NCI-H187 treated with DMSO at 0.1 percent for 48 hours (cell line): ENCODE results near the gene IRGM.
A peak's percentile ranks its signal among the peaks of the same experiment; 100 is the strongest.
"Not testable (repeated sequence)": the region's sequence is repeated elsewhere in the genome, so short reads cannot be mapped to it uniquely, and the experiment has no call there.

Experiments used
- DNase-seq: peaks from one replicate; lab custom pipeline; 2025; lab: John Stamatoyannopoulos, UW

Gene IRGM, protein sequence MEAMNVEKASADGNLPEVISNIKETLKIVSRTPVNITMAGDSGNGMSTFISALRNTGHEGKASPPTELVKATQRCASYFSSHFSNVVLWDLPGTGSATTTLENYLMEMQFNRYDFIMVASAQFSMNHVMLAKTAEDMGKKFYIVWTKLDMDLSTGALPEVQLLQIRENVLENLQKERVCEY

GRCh38 chr5:150846308-150846653, at the start of gene IRGM:
Gene IRGM (plus strand): TSS chr5:150846521. CDS start chr5:150848124, 1,603 bp downstream.
- DNase-seq, result not testable (repeated sequence)

- no peak for DNase-seq
Measured at GRCh38 chr5:150797384-150797783, 48.9 kb upstream of the IRGM start.

GRCh38 chr5:150801117-150801927, 45.0 kb upstream of the IRGM start:
- DNase-seq, result no peak

- DNase-seq, result no peak
Measured at GRCh38 chr5:150804388-150804787, 41.9 kb upstream of the IRGM start.

GRCh38 chr5:150809363-150809762, 37.0 kb upstream of the IRGM start:
- no peak for DNase-seq

DNA sequence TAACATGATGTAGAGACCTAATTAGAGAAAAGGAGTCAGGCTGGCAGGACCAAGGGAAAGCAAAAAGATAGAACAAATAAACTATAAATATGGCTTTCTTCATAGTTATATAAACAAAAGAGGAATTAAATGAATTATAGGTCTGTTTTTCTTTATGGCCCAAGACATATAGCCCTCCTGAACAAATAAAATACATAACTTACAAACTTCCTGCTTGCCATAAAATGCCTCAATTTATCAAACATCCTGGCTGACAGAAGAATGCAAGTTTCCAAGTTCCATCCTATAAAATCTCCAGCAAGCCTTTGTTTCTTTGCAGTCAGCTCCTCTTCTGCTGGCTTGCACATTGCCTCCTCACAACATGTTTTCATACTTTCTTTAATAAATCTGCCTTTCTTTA, 31.3 kb upstream of the IRGM start:
- no peak for DNase-seq

DNA sequence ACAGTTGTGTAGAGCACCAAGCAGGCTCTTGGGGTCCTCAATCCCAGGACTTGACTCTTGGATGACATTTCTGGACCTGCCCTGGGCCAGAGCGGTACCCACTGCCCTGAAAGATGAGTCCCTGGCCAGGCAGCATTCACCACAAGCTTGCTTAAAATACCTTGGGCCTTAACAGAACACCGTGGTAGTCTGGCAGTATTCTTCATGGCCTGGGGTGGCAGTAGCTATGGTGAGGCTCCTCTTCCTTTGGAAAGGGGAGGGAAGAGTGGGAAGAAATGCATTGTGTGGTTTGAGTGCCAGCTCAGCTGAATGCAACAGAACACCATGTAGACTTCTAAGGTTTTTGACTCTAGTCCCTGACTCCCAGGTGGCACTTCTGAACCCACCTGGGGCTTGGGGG, 29.4 kb upstream of the IRGM start:
- DNase-seq, result no peak

- no peak for DNase-seq
Measured at GRCh38 chr5:150829744-150830143, 16.6 kb upstream of the IRGM start.

DNA sequence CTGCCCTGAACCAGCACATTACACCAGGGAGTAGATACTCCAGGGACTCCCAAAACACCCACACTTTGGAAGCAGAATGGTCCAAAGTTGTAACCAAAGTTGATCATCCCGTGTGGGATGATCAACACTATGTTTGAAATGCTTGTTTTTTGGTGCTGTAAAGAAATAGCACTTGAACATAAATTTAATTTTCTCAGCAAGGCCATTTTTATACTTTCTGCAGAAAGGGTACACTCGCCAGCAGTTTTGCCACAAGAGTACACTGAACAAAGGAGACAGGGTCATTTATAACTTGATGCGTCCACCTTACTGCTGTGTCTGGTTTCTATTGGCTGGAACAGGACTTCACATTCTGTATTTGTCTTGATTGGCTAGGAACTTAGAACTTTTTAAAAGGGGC, 14.5 kb upstream of the IRGM start:
- not testable (repeated sequence) for DNase-seq

- no peak for DNase-seq
Measured at GRCh38 chr5:150836064-150836463, 10.3 kb upstream of the IRGM start.

- DNase-seq, result no peak
Measured at GRCh38 chr5:150836703-150837102, 9.6 kb upstream of the IRGM start.

- not testable (repeated sequence) for DNase-seq
Measured at GRCh38 chr5:150845185-150845859, 999 bp upstream of the IRGM start.

DNA sequence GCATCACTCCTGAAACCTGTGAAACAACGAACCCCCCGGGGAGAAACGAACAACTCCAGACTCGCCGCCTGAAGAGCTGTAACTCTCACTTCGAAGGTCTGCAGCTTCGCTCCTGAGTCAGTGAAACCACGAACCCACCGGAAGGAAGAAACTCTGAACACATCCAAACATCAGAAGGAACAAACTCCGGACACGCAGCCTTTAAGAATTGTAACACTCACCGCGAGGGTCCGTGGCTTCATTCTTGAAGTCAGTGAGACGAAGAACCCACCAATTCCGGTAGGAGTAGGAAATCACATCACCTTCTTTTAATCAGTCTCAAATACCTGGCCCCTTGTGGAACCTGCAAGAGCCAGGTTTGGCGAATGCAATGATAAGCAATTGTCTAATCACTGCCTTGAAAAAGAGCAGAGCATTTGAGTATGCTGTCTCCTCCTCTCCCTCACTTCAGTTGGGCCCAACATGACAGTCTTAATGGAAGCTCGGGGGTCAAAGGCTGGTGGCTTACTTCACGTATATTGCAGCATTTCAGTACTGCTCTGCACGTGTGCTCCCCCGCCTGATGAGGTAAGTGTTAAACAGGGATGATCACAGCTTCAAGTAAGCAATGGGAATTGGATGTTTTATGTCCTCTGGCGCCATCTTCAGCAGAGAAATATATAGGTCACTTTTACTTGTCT, 473 bp downstream of the IRGM start:
- DNase-seq, result peak; percentile 20

DNA sequence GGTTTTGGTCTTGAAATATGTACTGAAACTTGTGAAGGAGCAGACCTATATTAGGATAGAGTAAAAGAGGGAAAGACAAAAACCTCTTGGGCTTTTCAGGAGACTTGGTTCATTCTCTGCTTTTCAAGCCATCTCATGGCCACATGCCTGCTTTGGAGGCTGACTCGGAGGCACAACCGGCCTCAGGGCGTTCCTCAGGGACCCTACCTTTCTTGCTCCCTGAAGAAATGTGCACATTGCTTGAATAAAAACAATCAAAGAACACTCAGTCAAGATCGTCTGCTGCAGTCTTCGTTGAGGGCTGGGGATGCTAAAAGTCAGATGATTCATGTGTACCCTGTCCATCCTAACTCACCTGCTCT, 994 bp downstream of the IRGM start:
- no peak for DNase-seq

DNA sequence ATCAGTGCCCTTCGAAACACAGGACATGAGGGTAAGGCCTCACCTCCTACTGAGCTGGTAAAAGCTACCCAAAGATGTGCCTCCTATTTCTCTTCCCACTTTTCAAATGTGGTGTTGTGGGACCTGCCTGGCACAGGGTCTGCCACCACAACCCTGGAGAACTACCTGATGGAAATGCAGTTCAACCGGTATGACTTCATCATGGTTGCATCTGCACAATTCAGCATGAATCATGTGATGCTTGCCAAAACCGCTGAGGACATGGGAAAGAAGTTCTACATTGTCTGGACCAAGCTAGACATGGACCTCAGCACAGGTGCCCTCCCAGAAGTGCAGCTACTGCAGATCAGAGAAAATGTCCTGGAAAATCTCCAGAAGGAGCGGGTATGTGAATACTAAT, 1.9 kb downstream of the IRGM start:
- DNase-seq, result no peak

DNA sequence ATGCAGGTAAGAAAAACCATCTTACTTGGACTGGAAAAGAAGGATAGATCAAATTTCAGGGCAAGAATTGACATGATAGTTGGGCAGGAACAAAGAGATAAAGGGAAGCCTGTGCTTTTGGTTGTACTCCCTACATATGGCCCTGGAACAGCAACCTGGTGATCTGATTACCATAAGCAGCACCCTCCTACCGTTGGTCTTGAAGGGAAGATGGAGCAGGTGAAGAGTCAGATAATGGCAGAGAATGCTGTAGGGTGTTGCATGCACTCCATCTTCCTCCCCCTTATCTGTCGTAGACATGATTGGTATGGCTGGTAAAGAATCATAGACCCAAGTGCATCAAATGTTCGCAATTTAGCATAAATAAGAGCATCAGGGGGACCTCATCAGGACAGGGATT, 4.7 kb downstream of the IRGM start:
- no peak for DNase-seq

DNA sequence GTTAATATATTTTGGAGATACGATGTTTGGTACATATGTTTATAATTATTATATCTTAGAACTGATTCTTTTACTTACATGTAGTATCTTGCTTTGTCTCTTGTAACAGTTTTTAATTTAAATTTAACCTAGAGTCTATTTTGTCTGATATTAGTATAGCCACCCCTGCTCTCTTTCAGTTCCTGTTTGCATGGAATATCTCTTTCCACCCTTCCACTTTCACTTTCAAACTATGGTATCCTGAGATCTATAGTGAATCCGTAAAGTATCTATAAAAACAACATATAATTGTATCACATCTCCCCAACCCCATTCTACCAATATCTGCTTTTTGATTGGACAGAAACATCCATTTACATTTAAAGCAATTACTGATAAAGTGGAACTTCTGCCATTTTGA, 7.2 kb downstream of the IRGM start:
- no peak for DNase-seq

DNA sequence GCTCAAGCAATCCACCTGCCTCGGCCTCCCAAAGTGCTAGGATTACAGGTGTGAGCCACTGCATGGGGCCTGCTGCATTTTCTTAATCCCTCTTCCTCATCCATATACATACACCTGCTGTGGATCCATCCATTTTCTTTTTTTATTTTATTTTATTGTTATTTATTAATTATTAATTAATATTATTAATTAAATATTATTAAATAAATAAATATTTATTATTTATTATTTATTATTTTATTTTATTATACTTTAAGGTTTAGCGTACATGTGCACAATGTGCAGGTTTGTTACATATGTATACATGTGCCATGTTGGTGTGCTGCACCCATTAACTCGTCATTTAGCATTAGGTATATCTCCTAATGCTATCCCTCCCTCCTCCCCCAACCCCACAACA, 10.4 kb downstream of the IRGM start:
- DNase-seq, result not testable (repeated sequence)

GRCh38 chr5:150860246-150860821, 14.0 kb downstream of the IRGM start:
- no peak for DNase-seq

DNA sequence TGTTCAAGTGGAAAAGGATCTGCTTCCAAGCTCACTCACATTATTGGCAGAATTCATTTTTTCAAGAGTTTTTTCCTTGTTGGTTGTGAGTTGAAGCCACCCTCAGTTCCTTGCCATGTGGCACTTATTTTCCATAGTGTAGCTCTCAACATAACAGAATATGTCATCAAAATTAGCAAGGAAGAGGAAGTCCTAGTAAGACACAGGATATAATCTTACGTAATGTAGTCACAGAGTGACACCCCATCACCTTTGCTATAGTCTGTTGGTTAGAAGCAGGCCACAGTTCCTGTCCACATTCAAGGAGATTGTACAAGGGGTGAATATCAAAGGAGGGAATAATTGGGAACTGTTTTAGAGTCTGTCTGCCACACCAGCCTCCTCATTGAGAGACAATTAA, 15.7 kb downstream of the IRGM start:
- DNase-seq, result no peak

- DNase-seq, result no peak
Measured at GRCh38 chr5:150879358-150879757, 33.0 kb downstream of the IRGM start.
